Anterior cingulate cortex (tissue), 58 donors: ENCODE results near the gene RILPL1.
"Not testable (repeated sequence)": the region's sequence is repeated elsewhere in the genome, so short reads cannot be mapped to it uniquely, and the experiment has no call there.

ENCODE experiments used
- DNase-seq, 58 donors: peaks; one replicate each; lab custom pipeline; 2025; lab: John Stamatoyannopoulos, UW

Gene RILPL1, protein sequence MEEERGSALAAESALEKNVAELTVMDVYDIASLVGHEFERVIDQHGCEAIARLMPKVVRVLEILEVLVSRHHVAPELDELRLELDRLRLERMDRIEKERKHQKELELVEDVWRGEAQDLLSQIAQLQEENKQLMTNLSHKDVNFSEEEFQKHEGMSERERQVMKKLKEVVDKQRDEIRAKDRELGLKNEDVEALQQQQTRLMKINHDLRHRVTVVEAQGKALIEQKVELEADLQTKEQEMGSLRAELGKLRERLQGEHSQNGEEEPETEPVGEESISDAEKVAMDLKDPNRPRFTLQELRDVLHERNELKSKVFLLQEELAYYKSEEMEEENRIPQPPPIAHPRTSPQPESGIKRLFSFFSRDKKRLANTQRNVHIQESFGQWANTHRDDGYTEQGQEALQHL

DNA sequence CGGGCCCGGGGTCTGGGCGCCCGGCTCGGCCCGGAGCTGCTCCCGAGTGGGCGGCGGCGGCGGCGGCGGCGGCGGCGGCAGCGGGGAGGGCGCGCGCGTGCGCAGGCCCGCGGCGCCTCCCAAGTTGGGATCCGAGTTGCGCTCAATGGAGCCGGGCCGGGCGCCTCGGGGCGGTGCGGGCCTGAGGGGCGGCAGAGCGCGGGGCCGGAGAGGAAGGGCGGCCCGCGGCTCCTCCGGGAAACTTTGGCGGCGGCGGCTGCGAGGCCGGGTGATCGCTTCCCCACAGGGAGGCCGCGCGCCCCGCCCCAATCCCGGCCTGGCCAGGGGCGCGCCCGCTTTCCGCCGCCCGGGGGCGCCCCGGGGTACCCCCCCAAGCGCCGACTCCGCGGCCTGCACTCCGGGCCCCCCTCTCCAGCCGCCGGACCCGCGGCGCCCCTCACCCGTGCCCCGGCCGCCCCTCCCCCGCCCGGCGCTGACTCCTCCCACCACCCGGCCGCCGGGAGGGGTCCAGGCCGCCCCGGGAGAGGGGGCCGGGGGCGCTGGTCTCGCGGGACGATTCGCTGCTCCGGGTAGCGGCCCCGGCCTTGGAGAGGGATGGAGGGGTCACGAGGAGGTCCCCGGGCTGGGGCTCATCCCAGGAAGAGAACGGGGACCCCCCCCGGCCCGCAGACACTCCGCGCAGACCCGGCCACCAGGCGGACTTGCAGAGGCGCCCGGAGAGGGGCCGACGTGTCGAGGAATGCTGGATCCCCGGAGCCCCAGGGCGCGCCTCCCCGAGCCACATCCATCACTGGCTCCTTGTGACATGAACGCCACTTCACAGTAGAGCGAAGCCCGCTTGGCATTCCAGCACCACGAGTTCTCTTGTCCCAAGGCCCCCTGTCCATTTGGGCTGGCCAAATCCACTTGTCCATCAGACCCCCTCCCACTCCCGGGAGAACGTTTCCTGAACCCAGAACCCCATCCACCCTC is at the start of gene RILPL1:
RILPL1 (minus strand) TSS at position 48 of the 972 bp plus-strand sequence. CDS start 237 bp downstream, outside the sequence.
- peak in 50 of 58 donors; percentile 22 to 79 (median 57) for DNase-seq

DNA sequence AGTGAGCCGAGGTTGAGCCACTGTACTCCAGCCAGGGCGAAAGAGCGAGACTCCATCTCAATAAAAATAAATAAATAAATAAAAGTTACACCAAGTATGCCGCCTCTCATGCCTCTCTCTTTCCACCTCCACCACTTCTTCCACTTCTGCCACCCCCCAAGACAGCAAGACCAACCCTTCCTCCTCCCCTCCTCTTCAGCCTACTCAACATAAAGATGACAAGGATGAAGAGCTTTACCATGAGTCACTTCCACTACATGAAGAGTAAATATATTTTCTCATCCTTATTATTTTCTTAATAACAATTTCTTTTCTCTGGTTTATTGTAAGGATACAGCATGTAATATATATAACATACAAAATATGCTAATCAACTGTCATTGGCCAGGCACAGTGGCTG is 47.3 kb upstream of the RILPL1 start:
- no peak for DNase-seq

DNA sequence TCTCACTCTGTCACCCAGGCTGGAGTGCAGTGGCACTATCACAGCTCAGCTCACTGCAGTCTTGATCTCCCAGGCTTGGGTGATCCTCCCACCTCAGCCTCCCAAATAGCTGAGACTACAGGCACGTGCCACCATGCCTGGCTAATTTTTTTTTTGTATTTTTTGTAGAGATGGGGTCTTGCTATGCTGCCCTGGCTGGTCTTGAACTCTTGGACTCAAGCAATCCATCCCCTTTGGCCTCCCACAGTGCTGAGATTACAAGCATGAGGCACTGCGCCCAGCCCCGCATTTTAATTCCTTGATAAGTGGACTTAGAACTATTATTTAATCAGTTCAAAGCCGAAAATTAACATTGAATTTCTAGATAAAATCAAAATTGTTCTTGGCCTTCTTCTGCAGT is 45.3 kb upstream of the RILPL1 start:
- not testable (repeated sequence) for DNase-seq

DNA sequence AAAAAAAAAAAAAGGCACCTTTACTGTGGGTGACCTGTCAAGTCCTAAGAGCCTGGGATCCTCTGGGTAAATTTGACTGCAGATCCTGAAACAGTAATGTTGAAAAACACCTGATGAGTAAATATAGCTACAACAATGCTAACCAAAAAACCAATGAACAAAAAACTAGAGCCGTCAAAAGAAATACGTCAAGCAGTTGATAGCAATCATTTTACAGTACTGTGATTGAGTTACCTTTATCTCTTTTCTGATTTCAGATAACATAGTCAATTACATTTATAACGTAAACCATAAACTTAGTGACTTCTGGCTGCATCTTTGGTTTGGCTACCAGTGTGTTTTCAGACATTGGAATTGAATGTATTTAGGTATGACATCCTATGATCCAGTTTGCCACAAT is 44.7 kb upstream of the RILPL1 start:
- no peak for DNase-seq

DNA sequence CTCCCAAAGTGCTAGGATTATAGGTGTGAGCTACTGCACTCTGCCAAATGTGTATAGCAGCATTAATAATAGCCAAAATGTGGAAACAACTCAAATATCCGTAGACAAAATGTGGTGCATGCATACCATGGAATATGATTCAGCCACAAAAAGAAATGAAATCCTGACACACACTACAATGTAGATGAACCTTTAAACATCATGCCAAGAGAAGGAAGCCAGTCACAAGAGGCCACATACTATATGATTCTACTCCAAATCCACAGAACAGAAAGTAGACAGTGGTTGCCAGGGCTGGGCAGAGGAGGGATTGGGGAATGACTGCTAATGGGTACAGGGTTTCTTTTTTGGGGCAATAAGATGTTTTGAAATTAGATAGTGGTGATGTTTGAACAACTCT is 43.1 kb upstream of the RILPL1 start:
- DNase-seq, result no peak

DNA sequence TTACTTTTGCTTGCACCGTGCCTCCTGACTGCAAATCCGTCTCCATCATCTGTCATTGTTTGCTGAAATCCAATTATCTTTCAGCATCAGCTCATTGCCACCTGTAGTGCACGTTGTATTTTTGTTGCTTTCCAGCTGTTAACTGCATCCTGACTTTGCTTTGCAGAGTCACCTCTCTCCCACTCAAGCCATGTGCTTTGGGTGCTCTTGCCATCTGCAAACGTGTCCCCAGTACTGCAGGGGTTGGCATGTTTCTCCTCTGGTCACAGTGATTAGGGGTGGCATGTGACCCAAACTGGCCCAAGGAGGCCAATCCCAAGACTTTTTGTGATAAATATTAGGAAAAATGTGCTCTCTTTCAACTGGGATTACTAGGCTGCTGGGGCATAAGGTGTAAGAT is 40.4 kb upstream of the RILPL1 start:
- no peak for DNase-seq

DNA sequence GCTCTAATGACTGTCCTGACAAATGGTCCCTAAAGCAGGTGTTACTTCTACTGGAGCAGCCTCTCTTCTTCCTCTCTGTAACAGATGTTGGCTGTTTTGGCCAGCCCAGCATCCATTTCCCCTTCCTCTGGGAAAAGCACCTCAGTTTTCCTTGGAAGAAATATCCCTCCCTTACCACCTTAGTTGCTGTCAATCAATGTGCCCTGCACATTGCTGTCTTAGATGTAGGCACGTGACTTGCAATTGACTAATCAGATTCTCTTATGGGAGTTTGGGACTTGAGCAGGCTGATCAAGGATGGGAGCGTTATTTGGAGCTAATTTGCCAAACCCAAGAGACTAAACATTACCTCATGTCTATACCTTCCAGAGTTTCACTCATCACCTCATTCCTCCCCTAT is 38.9 kb upstream of the RILPL1 start:
- no peak for DNase-seq

DNA sequence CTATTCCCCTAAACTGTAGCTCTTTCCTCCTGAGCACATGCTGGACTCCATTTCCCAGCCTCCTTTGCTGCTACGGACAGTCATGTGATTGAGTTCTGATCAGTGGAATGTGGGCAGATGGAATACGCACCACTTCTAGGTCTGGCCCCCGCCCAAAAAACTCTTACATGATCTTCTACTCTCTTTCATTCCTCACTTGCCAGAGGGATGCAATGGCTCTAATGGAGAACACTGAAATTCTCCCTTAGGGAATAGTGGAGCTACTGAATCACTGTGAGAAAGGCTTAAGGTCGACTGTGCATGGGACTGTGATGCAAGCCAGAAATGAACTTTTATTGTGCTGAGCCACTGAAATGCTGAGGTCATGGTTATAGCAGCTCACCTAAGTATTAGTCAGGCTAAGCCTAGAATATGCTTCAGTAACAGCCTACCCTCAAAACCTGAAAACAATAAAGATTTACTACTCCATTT is 37.9 kb upstream of the RILPL1 start:
- peak in 23 of 58 donors; percentile 1 to 52 (median 8) for DNase-seq

DNA sequence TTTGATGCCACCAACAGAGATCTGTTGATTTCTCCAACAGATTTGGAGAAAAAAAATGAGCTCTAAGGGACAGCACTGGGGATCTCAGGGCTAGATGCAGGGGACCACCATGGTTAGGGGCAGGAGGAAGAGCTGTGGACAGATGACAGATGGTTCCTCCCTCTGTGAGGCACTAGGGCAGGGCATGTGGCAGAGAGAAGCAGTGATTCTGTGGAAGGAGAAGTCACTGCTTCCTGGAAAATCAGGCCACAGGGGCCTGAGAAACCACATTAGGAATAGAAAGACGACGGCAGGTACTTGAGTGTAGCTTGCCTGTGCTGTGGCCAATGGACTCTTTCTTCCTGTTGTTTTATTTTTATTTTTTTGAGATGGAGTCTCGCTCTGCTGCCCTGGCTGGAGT is 25.9 kb upstream of the RILPL1 start:
- peak in 1 of 58 donors; percentile 2 for DNase-seq

DNA sequence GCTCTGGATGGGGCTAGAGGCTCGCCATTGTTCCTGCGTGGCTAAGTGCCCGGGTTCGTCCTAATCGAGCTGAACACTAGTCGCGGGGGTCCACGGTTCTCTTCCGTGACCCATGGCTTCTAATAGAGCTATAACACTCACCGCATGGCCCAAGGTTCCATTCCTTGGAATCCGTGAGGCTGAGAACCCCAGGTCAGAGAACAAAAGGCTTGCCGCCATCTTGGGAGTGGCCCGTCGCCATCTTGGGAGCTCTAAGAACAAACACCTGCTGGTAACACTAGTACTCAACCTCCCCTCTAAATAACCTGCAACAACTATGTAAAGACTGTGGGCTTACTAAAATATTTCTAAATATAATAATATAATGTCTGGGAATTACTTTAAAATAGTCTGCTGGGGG is 25.0 kb upstream of the RILPL1 start:
- not testable (repeated sequence) for DNase-seq

DNA sequence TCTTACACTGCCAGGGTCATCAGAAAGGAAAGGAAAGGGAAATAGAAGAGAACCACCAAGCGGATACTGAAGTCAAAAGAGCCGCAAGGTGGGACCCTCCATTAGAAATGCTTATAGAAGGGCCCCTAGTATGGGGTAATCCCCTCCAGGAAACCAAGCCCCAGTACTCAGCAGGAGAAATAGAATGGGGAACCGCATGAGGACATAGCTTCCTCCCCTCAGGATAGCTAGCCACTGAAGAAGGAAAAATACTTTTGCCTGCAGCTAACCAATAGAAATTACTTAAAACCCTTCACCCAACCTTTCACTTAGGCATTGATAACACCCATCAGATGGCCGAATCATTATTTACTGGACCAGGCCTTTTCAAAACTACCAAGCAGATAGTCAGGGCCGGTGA is 21.3 kb upstream of the RILPL1 start:
- DNase-seq, result not testable (repeated sequence)

DNA sequence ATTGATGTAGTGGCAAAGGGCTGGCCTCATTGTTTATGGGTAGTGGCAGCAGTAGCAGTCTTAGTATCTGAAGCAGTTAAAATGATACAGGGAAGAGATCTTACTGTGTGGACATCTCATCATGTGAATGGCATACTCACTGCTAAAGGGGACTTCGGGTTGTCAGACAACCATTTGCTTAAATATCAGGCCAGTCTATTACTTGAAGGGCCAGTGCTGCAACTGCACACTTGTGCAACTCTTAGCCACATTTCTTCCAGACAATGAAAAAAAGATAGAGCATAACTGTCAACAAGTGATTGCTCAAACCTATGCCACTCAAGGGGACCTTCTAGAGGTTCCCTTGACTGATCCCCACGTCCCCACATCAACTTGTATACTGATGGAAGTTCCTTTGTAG is 20.6 kb upstream of the RILPL1 start:
- DNase-seq, result not testable (repeated sequence)

DNA sequence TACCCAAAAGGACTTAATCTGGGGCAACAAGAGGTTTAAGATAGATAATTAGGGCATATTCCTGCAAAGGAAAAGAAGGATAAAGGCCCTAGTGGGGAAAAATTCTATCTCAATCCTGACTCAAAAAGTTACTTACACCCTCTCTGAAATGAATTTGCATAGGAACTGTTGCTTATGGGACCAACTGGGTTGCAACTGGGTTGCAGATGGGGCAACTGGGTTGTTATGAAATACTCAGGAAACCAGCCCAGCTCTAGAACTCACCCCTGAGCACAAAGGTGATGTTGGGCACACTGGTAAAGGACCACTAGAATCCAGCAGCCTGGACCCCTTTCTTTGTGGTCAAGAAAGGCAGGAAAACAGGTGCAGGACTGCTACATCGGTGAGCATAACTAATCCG is 17.2 kb upstream of the RILPL1 start:
- no peak for DNase-seq

DNA sequence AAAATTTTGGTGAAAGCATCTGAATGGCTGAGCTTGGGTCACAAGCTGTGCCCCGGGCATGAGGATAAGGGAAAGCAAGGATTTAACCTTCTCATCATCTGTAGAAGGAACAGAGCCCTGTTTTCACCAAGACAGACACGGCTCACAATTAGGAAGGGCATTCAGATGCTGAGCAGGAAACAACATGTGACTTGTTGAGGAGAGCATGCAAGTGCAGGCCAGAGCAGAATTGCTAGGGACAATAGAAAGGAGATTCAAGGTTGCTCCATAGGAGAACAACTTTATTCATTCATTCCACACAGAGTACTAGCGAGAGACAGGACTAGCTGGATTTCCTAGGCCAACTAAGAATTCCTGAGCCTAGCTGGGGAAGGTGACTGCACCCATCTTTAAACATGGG is 14.6 kb upstream of the RILPL1 start:
- no peak for DNase-seq

DNA sequence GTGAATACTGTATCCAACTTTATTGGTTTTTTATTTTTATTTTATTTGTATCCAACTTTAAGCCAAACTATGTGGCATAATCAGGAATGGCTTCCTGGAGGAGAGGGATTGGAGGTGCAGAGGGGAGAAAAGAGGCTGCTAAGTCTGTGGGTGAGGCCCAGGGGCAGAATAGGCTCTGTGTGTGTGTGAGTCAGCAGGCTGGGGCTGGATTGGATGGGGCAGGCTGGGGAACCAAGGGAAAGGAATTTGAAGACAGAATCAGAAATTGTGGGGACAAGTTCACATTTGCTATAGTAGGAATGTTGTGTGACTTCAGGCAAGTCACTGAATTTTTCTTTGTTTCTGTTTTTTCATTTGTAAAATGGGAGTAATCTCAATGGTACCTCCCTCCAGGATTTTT is 12.8 kb upstream of the RILPL1 start:
- no peak for DNase-seq

DNA sequence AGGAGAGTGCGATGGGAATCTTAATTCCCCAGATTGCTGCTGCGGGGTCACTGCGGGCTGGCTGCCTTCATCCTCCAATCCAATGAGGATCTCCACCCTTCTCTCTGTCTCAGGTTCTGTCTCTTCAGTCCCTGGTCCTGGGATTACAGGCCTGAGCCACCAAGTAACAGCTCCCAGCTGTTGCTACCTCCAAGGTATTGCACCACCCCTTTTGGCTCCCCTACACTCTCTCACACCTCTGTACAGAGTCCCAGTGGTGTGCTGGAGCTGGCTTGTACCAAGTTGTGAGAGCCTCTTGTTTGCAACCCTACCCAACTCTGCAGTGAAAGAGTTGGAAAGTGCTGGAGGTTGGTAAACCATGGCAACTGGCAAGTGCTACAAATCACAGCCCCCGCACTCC is 10.0 kb upstream of the RILPL1 start:
- DNase-seq, result peak in 4 of 58 donors; percentile 0 to 17 (median 4)

DNA sequence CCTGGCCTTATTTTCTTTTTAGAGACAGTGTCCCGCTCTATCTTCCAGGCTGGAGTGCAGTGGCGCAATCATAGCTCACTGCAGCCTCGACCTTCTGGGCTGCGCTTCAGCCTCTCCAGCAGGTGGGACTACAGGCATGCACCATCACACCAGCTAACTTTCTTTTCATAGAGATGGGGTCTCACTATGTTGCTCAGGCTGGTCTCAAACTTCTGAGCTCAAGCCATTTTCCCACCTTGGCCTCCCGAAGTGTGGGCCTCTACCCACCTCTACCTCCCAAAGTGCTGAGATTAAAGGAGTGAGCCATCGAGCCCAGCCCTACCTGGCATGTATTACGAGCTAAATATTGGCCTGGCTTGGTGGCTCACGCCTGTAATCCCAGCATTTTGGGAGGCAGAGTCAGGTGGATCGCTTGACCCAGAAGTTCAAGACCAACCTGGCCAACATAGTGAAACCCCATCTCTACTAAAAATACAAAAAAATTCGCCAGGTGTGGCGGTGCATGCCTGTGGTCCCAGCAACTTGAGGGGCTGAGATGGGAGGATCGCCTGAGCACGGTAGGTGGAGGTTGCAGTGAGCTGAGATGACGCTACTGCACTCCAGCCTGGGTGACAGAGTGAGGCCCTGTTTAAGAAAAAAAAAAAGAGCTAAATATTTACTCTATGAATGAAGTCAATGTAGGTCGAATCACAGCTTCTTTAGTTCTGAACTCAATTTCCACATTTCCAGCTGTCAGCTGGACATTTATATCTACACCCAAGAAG is 7.6 kb upstream of the RILPL1 start:
- DNase-seq, result no peak

DNA sequence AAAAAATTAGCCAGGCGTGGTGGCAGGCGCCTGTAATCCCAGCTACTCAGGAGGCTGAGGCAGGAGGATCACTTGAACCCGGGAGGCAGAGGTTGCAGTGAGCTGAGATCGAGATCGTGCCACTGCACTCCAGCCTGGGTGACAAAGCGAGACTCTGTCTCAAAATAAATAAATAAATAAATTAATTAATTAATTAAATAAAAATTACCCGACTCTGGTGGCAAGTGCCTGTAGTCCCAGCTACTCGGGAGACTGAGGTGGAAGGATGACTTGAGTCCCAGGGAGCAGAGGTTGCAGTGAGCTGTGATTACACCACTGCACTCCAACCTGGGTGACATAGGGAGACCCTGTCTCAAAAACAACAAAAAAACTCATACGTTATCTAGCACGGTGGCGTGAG is 2.4 kb upstream of the RILPL1 start:
- not testable (repeated sequence) for DNase-seq

DNA sequence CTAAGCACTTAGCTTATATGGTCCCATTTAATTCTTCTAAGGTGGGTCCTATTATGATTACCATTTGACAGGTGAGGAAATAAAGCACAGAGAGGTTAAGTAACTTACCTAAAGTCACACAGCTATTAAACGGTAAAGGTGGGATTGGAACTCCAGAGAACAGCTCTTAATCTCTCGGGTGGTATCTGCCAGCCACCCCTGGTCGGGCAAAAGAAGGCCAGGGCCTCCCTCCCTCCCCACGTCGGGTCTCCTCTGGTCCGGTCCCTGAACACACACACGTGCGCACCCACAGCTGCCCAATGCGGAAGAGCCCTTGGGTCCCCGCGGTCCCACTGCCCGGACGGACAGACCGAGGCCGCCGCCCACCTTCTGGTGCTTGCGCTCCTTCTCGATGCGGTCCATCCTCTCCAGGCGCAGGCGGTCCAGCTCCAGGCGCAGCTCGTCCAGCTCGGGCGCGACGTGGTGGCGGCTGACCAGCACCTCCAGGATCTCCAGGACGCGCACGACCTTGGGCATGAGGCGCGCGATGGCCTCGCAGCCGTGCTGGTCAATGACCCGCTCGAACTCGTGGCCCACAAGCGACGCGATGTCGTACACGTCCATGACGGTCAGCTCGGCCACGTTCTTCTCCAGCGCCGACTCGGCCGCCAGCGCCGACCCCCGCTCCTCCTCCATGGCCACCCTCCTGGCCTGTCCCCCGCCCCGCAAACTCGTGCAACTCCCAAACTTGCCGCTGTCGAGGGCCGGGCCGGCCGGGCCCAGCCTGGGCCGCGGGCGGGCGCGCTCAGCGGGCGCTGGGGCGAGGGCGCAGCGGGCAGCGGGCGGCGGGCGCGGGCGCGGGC is 490 bp downstream of the RILPL1 start:
- peak in 31 of 58 donors; percentile 5 to 54 (median 30) for DNase-seq
